HG02938 (cell line): ENCODE measurements around the gene VWC2L.
A peak's percentile ranks its signal among the peaks of the same experiment; 100 is the strongest.

ENCODE experiments used
- ATAC-seq: cut with Tn5 transposase; IDR thresholded peaks from one replicate; pipeline ENCODE4 v1.9.1; 2021; ENCODE audit warnings: mild to moderate bottlenecking, moderate library complexity; ENCODE audit not compliant: unreplicated experiment

VWC2L gene

DNA sequence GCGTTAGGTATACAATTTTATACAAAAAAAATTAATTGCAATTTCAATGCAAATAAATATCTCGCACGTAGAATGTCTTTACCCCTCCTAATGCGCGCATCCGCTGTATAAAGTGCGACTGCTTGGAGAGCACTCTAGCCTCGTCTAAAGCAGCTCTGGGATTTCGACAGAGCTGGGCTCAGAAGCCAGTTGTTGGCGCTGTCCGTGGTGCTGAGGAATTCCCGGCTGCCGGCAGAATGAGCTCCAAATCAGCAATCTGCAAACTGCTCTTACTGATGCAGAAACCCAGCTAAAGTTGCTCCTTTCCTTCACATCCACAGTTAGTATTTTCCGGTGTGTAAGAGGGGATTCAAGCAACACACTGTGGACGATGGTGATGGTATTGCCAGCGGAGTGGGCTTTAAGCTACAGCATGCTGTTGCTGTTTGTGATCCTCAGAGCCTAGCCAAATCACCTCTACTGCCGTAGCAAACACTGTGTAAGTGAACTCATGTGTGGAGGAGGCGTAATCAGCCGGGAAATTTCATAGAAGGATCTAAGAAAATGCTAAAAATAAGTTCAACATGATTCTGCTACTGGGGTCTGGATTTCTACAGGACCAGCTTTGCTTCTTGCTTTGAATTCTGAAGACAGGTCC, at the start of gene VWC2L:
Gene VWC2L, plus strand, starts transcription at position 137 of the 637 bp plus-strand sequence. CDS start 3,140 bp downstream, outside the sequence.
- peak; percentile 72 for ATAC-seq

DNA sequence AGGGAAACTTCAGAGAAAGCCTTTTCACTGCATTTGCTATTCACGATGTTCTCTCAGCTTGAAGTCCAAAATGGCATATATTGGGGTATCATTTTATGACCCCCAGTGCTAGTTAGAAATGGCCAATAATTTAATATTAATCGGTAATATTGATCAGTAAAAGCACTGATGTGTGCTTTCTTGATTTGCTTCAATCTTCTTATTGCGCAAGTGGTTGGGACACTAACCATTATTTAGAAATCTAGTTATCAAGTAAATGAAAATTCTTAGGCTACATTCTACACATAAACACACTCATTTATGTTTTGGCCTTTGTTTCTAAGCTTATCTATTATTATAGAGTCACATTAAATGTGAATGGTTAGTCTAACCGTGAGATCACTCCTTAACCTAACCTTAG, 49.7 kb upstream of the VWC2L start:
- ATAC-seq = no peak

DNA sequence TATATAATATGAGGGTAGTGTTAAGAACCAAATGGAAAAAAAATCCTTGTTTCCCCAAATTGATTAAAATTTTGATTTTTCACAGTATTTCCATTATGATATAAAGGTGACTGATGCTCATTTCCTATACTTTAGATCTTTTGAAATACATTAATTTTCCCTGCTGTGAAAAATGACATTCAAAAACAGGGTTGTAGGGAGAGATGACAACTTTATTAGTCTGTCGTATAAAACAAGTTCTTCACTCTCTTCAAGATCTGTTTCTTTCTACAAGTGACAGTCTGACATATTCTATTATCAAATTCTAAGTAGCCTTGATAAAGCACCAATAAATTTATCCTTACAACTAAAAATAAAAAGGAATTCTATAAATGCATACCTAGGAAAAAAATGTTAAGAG, 45.3 kb upstream of the VWC2L start:
- no peak for ATAC-seq

GRCh38 chr2:214367171-214367570, 43.7 kb upstream of the VWC2L start:
- ATAC-seq = no peak

DNA sequence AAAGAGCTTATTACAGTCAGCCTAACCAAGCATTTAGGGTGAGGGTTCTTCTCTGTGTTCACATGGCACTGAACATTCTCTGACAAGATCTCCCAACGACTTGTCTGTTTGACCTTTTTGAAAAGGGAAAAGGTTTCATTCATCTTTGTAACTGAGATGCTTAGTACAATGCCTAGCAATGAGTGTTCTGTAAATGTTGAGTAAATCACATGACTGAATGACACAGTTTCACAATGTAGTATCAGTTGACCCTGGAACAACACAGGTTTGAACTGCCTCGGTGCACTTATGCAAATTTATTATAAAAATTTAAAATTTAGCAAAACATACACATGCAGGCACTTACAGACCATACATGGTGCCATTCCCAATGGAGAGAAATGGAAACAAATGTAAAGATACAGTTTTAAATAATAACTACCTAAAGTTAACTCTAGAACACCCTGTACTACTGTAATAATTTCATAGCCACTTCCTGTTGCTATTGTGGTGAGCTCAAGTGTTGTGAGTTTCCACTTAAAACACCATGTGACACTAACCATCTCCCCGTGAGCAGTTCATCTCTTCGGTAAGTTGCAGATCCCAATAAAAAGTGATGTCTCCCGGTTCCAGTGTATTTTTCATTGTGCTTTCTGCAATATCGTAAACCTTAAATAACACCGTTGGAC, 34.1 kb upstream of the VWC2L start:
- peak; percentile 50 for ATAC-seq

DNA sequence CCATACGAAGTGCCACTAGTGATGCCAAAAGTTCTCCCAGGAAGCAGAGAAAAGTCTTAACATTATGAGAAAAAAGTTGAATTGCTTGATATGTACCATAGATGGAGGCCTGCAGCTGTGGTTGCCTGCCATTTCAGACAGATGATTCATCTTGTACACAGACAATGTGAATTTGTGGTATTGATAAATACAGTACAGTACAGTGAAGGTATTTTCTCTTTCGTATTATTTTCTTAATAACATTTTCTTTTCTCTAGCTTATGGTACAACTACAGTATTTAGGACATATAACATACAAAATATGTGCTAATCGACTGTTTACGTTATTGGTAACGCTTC, 33.6 kb upstream of the VWC2L start:
- no peak for ATAC-seq

GRCh38 chr2:214378455-214379103, 32.3 kb upstream of the VWC2L start:
- no peak for ATAC-seq

DNA sequence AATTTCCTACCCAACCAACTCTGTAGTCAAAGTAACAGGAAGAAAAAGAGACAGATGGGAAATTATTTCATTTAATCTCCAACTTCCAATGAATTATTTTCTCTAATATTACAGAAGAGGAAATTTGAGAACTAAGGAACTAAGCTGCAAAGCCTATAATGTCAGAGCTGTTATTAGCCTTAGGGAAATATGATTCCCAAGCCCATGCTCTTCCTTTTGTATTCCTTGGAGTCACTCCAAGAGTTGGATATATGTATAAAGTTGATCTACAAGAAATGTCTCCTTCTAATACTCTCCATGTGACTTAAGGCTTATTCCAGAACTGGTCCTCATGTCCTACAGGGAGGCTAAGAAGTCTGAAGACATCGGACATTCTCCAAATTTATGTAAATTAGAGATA, 31.6 kb upstream of the VWC2L start:
- no peak for ATAC-seq

- ATAC-seq = no peak
Observed at GRCh38 chr2:214380681-214381080, 30.2 kb upstream of the VWC2L start.

GRCh38 chr2:214382229-214382628, 28.6 kb upstream of the VWC2L start:
- ATAC-seq = no peak

DNA sequence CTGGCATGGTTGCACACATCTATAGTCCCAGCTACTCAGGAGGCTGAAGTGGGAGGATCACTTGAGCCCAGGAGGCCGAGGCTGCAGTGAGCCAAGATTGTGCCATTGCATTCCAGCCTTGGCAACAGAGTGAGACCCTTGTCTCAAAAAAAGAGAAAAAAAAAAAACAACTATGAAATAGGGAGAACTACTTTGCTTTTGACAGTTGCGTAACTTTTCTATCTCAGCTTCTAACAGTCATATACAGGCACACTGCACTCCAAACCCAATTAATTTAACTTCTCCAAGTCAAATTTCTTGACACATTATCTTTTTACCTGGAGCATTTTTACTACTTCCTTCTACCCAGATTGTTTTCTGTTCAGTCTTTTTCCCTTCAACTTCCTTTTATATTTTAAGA, 24.1 kb upstream of the VWC2L start:
- no peak for ATAC-seq

- no peak for ATAC-seq
Observed at GRCh38 chr2:214389334-214389733, 21.5 kb upstream of the VWC2L start.

GRCh38 chr2:214393796-214394195, 17.1 kb upstream of the VWC2L start:
- no peak for ATAC-seq

- ATAC-seq = no peak
Observed at GRCh38 chr2:214395040-214395439, 15.8 kb upstream of the VWC2L start.

DNA sequence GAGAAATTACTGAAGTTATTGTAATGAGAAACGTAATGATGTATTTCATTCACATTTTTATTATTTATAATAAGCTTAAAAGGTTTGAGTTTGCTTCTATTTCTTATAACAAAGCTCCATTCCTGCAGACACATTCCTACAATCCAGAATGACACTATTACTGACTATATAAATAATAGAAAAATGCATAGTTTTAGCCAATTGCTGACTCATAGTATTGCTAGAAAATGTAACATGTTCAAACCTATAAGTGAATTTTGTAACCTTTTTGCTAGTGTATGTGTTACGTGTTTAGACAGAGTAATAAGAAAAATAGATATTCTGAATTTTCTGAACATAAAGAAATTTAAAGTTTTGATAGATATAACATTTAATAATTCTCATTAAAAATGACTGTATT, 9.3 kb upstream of the VWC2L start:
- no peak for ATAC-seq

GRCh38 chr2:214410128-214410775, 602 bp upstream of the VWC2L start:
- no peak for ATAC-seq

GRCh38 chr2:214412679-214413078, 1.8 kb downstream of the VWC2L start:
- ATAC-seq = no peak

- ATAC-seq = no peak
Observed at GRCh38 chr2:214436470-214436869, 25.6 kb downstream of the VWC2L start.

DNA sequence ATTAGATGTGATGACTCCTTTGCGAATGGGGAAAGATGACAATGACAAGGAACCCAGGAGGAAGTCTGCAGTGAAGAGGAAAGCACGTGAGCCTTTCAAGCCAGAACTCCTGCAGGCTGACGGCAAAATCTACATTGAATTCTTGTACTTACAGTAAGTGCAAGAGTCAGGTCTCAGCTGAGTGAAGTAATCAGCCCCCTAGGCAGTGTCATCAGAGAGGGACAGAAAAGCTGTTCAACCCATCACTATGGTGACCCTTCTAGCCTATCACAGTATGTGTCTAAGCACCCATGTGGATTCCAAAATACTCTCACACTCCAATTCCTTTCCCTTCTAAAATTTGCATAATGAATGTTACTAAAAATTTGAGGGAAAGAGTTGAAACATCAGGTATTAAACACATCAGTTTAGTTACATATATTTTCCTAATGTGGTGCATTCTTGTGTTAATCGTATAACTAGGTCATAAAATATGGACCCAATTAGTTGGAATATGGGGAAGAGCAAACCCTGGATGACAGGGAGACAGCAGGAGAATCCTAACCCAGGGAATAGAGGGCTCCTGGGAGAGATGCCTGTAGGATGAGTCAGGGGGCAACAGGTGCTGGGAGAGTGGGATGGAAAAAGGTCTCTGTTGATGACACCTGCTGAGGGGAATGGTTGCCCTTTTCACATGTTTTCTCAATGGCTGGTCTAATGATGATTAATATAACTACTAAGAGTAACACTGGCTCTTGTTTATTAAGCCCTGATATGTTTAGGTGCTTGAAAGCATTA, 39.5 kb downstream of the VWC2L start:
- ATAC-seq = no peak

- no peak for ATAC-seq
Observed at GRCh38 chr2:214451516-214452275, 40.8 kb downstream of the VWC2L start.
